ENCODE measurements around the gene SKP1. TPM values are rescaled to one million over a fixed set of nuclear protein-coding genes. Genes with fewer than 3 reads are reported as not detected.
A peak's percentile ranks its signal among the peaks of the same experiment; 100 is the strongest.
"Not testable (repeated sequence)": the region's sequence is repeated elsewhere in the genome, so short reads cannot be mapped to it uniquely, and the experiment has no call there.

SKP1 gene
- total RNA-seq, 1 donor from 2014 or later = 248 TPM

- no peak for DNase-seq (ENCODE audit: low read depth, low spot score)
Measured at GRCh38 chr5:134177369-134178095, 782 bp upstream of the SKP1 start.

GRCh38 chr5:134175921-134176510 is 734 bp downstream of the SKP1 start:
- no peak for DNase-seq (ENCODE audit: low read depth, low spot score)

- DNase-seq (ENCODE audit: low read depth, low spot score) = no peak
Measured at GRCh38 chr5:134174841-134175839, 1.6 kb downstream of the SKP1 start.

- no peak for DNase-seq (ENCODE audit: low read depth, low spot score)
Measured at GRCh38 chr5:134171972-134172371, 4.8 kb downstream of the SKP1 start.

- no peak for DNase-seq (ENCODE audit: low read depth, low spot score)
Measured at GRCh38 chr5:134162592-134162991, 14.2 kb downstream of the SKP1 start.

GRCh38 chr5:134161513-134162395 is 15.0 kb downstream of the SKP1 start:
- no peak for DNase-seq (ENCODE audit: low read depth, low spot score)

GRCh38 chr5:134153657-134154056 is 23.1 kb downstream of the SKP1 start:
- no peak for DNase-seq (ENCODE audit: low read depth, low spot score)

- DNase-seq (ENCODE audit: low read depth, low spot score) = no peak
Measured at GRCh38 chr5:134153241-134153640, 23.5 kb downstream of the SKP1 start.

- not testable (repeated sequence) for DNase-seq (ENCODE audit: low read depth, low spot score)
Measured at GRCh38 chr5:134152173-134152832, 24.4 kb downstream of the SKP1 start.

GRCh38 chr5:134151723-134152122 is 25.0 kb downstream of the SKP1 start:
- DNase-seq (ENCODE audit: low read depth, low spot score) = no peak

GRCh38 chr5:134149571-134150303 is 27.0 kb downstream of the SKP1 start:
- DNase-seq (ENCODE audit: low read depth, low spot score) = no peak

- no peak for DNase-seq (ENCODE audit: low read depth, low spot score)
Measured at GRCh38 chr5:134148986-134149539, 27.7 kb downstream of the SKP1 start.

GRCh38 chr5:134148316-134148715 is 28.4 kb downstream of the SKP1 start:
- DNase-seq (ENCODE audit: low read depth, low spot score) = no peak

- DNase-seq (ENCODE audit: low read depth, low spot score) = no peak
Measured at GRCh38 chr5:134146651-134147518, 29.9 kb downstream of the SKP1 start.

- peak; percentile 26 for DNase-seq (ENCODE audit: low read depth, low spot score)
Measured at GRCh38 chr5:134145779-134146581, 30.8 kb downstream of the SKP1 start.

- no peak for DNase-seq (ENCODE audit: low read depth, low spot score)
Measured at GRCh38 chr5:134145041-134145757, 31.6 kb downstream of the SKP1 start.
